K562 (cell line): ENCODE measurements around the gene NSF. TPM values are rescaled to one million over a fixed set of nuclear protein-coding genes. Genes with fewer than 3 reads are reported as not detected.

ENCODE experiments used
- CCAR2 ChIP-seq: fragments of 200-400 bp; formaldehyde crosslinking; IDR thresholded peaks from 2 replicates; pipeline ENCODE4 v1.6.1; 2017; ENCODE audit warnings: mild to moderate bottlenecking, low read depth, low read length
- DPF2 ChIP-seq: fragments of 450-650 bp; IDR thresholded peaks from 2 replicates; pipeline ENCODE4 v1.6.1; 2016
- HDAC3 ChIP-seq: fragments of 450-650 bp; IDR thresholded peaks from 2 replicates; pipeline ENCODE4 v1.6.1; 2018; ENCODE audit warnings: borderline replicate concordance, mild to moderate bottlenecking, moderate library complexity; ENCODE audit not compliant: partially characterized antibody
- HMG20B ChIP-seq: fragments of 250-450 bp; sonication (Bioruptor Pico); IDR thresholded peaks from 2 replicates; pipeline ENCODE4 v1.5.0; 2021; ENCODE audit warnings: mild to moderate bottlenecking
- NR2C2 ChIP-seq, 2 experiments: fragments of 200-800 bp in 1 of 2; sonication (Bioruptor generic) in 1 of 2; sonication (generic) in 1 of 2; formaldehyde crosslinking in 1 of 2; IDR thresholded peaks; 2 replicates each; pipeline versions ENCODE4 v1.6.1 to v1.8.0; 2016 to 2022; ENCODE audit warnings: mild to moderate bottlenecking in 1 of 2, missing compliant biosample characterization in 1 of 2, missing genetic modification characterization in 1 of 2, missing genetic modification reagents in 1 of 2
- PKNOX1 ChIP-seq: fragments of 450-650 bp; IDR thresholded peaks from 2 replicates; pipeline ENCODE4 v1.6.1; 2016
- POLR3A ChIP-seq: IDR thresholded peaks from 2 replicates; pipeline ENCODE4 v1.6.1; 2011; ENCODE audit warnings: borderline replicate concordance, mild to moderate bottlenecking, moderate library complexity; ENCODE audit not compliant: insufficient read length, insufficient read depth; ENCODE audit errors: extremely low read depth
- PTBP1 ChIP-seq: fragments of 200-400 bp; formaldehyde crosslinking; IDR thresholded peaks from 2 replicates; pipeline ENCODE4 v1.6.1; 2017; ENCODE audit warnings: low read depth, low read length
- XRCC4 ChIP-seq: IDR thresholded peaks from one replicate; pipeline ENCODE4 v1.6.1; 2011; ENCODE audit not compliant: insufficient read depth, insufficient read length; ENCODE audit errors: extremely low read depth
- ZBTB11 ChIP-seq, 3 experiments: fragments of 200-800 bp in 1 of 3; fragments of 250-450 bp in 1 of 3; fragments of 450-650 bp in 1 of 3; sonication (Bioruptor Pico) in 1 of 3; sonication (Bioruptor generic) in 1 of 3; formaldehyde crosslinking in 1 of 3; IDR thresholded peaks; 2 replicates each; pipeline versions ENCODE4 v1.6.1 to v1.8.0; 2016 to 2022; ENCODE audit warnings: mild to moderate bottlenecking in 2 of 3, missing genetic modification characterization in 2 of 3, missing compliant biosample characterization in 1 of 3, moderate library complexity in 1 of 3
- ZBTB2 ChIP-seq: fragments of 450-650 bp; IDR thresholded peaks from 2 replicates; pipeline ENCODE4 v1.6.1; 2016; ENCODE audit warnings: antibody characterized with exemption
- ZNF217 ChIP-seq: sonication (generic); formaldehyde crosslinking; IDR thresholded peaks from 2 replicates; pipeline ENCODE4 v1.8.0; 2022; ENCODE audit warnings: mild to moderate bottlenecking, missing genetic modification reagents
- ZNF444 ChIP-seq: fragments of 250-450 bp; sonication (Bioruptor Pico); IDR thresholded peaks from 2 replicates; pipeline ENCODE4 v1.4.0; 2020; ENCODE audit warnings: mild to moderate bottlenecking, moderate library complexity
- ZNF449 ChIP-seq: fragments of 250-450 bp; sonication (Bioruptor Pico); IDR thresholded peaks from 2 replicates; pipeline ENCODE4 v1.8.0; 2022; ENCODE audit warnings: moderate library complexity, mild to moderate bottlenecking, inconsistent platforms
- ZNF780A ChIP-seq: fragments of 250-450 bp; sonication (Bioruptor Pico); IDR thresholded peaks from 2 replicates; pipeline ENCODE4 v1.5.0; 2021; ENCODE audit warnings: mild to moderate bottlenecking
- polyA plus RNA-seq, 8 experiments: library from polyadenylated mRNA; depleted of rRNA in 4 of 8; stranded (reverse) in 5 of 8; unstranded in 3 of 8; fragments of >200 nt; fragmentation: Nextera tagmentation in 2 of 8; fragmentation: Illumina TruSeq in 1 of 8; extraction: Ambion mirVana in 2 of 8; extraction: Trizol in 1 of 8; gene quantifications; 2 replicates each; pipeline versions ENCODE4 v1.2.1 to v1.2.3, GENCODE V29; 2011 to 2014; ENCODE audit warnings: inconsistent platforms in 1 of 8, missing spikeins in 1 of 8
- total RNA-seq, 7 experiments: library from RNA; depleted of rRNA in 6 of 7; stranded (reverse); fragments of >200 nt in 6 of 7; fragmentation: Illumina TruSeq in 2 of 7; extraction: Trizol in 2 of 7; gene quantifications; 2 replicates each; pipeline versions ENCODE4 v1.2.1 to v1.2.3, GENCODE V29; 2011 to 2021; ENCODE audit warnings: low replicate concordance in 1 of 7
- TF ChIP-seq, protein P1 (sequence below): sonication (generic); formaldehyde crosslinking; IDR thresholded peaks from 2 replicates; pipeline ENCODE4 v1.8.0; 2023; ENCODE audit warnings: mild to moderate bottlenecking, missing genetic modification reagents

The NSF gene
- total and polyA plus RNA-seq, 9 of the 15 experiments (the other 6 are each of a cell fraction or from before 2014, with no cell fraction given), result 16.7 to 39.8 (median 36.7) TPM

DNA sequence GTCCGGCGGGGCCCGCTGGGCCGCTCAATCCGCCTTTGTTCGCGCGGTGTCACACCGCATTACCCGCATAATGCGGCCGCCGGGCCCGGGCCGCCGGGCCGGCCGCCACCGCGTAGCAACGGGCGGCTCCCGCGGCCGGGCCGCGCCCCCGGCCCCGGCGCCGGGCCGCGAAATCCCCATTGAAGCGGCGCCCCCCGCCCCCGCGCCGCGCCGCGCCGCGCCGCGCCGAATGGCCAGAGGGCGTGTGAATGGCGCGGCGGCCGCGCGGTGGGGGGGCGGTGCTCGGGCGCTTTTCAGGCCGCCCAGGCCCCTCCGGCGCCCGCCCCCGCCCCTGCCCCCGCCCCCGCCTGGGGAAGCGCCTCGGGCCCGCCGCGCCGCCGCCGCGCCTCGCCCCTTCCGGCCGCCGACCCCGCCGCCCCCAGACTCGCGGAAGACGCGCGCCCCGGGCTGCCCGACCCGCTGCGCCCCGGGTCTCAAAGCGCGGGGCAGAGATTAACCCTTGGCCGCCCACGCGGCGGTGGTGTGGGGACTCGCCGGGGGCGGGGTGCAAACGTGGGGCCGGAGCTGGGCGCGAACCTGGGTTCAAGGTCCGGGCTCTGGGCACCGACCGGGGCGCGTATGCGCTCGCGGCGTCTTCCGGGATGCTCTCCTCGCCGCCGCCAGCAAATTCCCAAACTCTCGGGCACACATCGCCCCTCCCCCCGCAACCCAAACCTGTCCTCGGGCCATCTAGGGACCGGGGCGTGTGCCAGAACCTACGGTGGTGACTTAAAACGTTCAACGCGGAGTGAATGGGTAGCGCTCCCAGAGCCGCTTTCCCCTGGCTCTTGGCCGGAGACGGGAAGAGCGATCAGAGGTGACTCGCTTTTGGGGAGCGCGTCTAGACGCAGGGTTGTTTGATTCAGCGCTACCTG lies 181.3 kb downstream of the NSF start (continued):
- TF ChIP-seq NR2C2 (CRISPR knock-in tag; IDR thresholded peaks at IDR 0.05) (no peak), NR2C2 (tag; IDR thresholded peaks at IDR 0.05) (peak; percentile 59; the same call in 1 of the 2 replicates), ZNF217 (CRISPR knock-in tag) (no peak), POLR3A (no peak), DPF2 (0 out of 2 replicates have a peak, but pooled peaks have one; percentile 30), XRCC4 (no peak), ZBTB11 (CRISPR knock-in tag; IDR thresholded peaks at IDR 0.05) (peak in 1 of 3 experiments; percentile 38; a peak in 1 of 6 replicates), PKNOX1 (no peak), ZNF444 (CRISPR knock-in tag) (no peak), ZBTB2 (0 out of 2 replicates have a peak, but pooled peaks have one; percentile 44), PTBP1 (no peak), ZNF780A (no peak), ZNF449 (no peak), CCAR2 (no peak), HDAC3 (no peak), HMG20B (CRISPR knock-in tag) (no peak)
- TF ChIP-seq, protein P1, sequence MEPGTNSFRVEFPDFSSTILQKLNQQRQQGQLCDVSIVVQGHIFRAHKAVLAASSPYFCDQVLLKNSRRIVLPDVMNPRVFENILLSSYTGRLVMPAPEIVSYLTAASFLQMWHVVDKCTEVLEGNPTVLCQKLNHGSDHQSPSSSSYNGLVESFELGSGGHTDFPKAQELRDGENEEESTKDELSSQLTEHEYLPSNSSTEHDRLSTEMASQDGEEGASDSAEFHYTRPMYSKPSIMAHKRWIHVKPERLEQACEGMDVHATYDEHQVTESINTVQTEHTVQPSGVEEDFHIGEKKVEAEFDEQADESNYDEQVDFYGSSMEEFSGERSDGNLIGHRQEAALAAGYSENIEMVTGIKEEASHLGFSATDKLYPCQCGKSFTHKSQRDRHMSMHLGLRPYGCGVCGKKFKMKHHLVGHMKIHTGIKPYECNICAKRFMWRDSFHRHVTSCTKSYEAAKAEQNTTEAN (CRISPR knock-in tag), result no peak
